Measurements from ENCODE around the gene DENND1A.

DENND1A gene

DNA sequence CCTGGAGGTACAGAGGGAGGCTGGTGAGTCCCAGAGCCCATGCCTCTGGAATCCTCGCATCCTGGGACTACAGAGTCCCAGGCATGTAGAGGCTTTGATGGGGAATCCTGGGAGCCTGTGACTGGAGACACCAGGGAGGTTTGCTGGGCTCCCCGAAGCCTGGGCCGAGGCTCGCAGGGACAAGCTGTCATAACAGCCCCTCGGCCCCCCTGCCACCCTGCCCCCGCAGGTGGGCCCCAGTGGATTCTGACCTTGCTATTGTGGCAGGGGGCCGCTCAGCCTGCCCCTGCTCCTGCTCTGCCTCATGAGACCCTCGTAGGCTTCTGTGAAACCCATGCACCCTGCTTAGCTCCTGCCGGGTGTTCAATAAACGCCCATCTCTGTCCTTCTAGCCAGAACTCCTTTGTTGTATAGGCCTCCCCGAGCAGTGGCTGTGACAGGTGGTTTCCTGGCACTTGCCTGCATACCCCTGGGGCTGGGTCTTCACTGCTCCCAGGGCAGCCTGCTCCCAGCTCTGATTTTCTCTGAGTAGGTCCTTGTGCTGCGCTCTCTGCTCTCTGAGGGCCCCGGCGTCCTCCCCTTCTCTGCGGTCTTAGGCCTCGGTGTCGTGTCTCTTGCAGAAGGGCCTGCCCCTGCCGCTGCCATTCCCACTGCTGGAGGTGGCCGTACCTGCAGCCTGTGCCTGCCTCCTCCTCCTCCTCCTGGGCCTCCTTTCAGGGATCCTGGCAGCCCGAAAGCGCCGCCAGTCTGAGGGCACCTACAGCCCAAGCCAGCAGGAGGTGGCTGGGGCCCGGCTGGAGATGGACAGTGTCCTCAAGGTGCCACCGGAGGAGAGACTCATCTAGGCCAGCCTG is 553.5 kb downstream of the DENND1A start:
- ChIA-PET POLR2A (interaction anchor here (0.8 to 1.5 kb wide), 4 partner anchors 14 to 21 kb away, joined by 3 to 4 read pairs (median 3); no protein-coding TSS in a partner anchor), CTCF (interaction anchor here (0.7 to 1.3 kb wide), 2 partner anchors 23 to 1000 kb away, joined by 3 read pairs; no protein-coding TSS in a partner anchor)
- no peak for TF ChIP-seq ELF4 (IDR thresholded peaks at IDR 0.05)
- no peak for TF ChIP-seq L3MBTL2 (conservative IDR thresholded peaks at IDR 0.05)
- no peak for TF ChIP-seq FOXA1 (IDR thresholded peaks at IDR 0.05)
- TF ChIP-seq TARDBP (IDR thresholded peaks at IDR 0.05) = no peak
- no peak for TF ChIP-seq FOXK2 (IDR thresholded peaks at IDR 0.05)
- TF ChIP-seq SUZ12 (IDR thresholded peaks at IDR 0.05) = no peak
- no peak for TF ChIP-seq BHLHE40 (IDR thresholded peaks at IDR 0.05; ENCODE audit: borderline replicate concordance)
- no peak for TF ChIP-seq SP1 (IDR thresholded peaks at IDR 0.05)
- no peak for TF ChIP-seq HDGF (IDR thresholded peaks at IDR 0.05; ENCODE audit: borderline replicate concordance)
- TF ChIP-seq NFRKB (IDR thresholded peaks at IDR 0.05) = no peak
- no peak for TF ChIP-seq LEF1 (IDR thresholded peaks at IDR 0.05; ENCODE audit: borderline replicate concordance)
- TF ChIP-seq CTBP1 (IDR thresholded peaks at IDR 0.05; ENCODE audit: borderline replicate concordance) = no peak
- TF ChIP-seq ARNT (IDR thresholded peaks at IDR 0.05) = no peak
- TF ChIP-seq FOXM1 (IDR thresholded peaks at IDR 0.05; ENCODE audit: borderline replicate concordance) = no peak
- TF ChIP-seq ZNF384 (IDR thresholded peaks at IDR 0.05) = no peak
- TF ChIP-seq, protein P1, sequence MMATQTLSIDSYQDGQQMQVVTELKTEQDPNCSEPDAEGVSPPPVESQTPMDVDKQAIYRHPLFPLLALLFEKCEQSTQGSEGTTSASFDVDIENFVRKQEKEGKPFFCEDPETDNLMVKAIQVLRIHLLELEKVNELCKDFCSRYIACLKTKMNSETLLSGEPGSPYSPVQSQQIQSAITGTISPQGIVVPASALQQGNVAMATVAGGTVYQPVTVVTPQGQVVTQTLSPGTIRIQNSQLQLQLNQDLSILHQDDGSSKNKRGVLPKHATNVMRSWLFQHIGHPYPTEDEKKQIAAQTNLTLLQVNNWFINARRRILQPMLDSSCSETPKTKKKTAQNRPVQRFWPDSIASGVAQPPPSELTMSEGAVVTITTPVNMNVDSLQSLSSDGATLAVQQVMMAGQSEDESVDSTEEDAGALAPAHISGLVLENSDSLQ (IDR thresholded peaks at IDR 0.05) = no peak
- DNase-seq (ENCODE audit: extremely low spot score) = no peak

DNA sequence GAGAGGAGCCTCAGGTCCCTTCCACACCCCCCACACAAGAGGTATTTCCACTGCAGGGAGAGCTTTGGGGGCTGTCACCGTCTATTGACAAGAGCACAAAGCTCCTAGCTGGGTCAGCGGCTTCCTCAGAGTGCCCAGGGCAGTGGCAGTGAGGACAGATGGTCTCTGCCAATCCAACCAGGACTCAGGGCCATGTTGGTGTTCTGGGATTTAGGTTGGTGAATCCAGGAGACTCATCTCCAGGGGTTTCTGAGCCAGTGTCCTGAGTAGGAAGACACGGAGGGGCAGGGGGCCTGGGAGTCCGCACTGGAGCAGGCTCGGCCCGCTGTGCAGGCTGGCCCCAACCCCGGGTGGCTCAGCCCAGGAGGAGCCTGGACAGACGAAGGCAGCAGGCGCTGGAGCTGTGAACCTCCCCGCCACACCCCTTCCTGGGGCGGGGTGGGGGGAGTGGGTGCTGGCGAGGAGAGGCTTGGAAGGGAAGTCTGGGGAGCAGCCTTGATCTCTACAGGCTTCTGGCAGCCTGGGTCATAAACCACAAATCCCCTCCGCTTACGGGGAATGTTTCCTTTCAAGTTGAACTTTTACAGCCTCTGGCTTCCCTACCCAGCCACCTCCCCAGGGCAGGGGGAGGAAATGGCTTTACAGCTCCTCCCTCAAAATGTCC is 554.3 kb downstream of the DENND1A start:
- ChIA-PET POLR2A (interaction anchor here (0.8 to 1.0 kb wide), 3 partner anchors 13 to 20 kb away, joined by 3 to 4 read pairs (median 3); no protein-coding TSS in a partner anchor), CTCF (no interaction called here)
- peak; percentile 23 for DNase-seq (ENCODE audit: extremely low spot score)
- TF ChIP-seq HDGF (IDR thresholded peaks at IDR 0.05; ENCODE audit: borderline replicate concordance) (no peak), BHLHE40 (IDR thresholded peaks at IDR 0.05; ENCODE audit: borderline replicate concordance) (no peak), TARDBP (IDR thresholded peaks at IDR 0.05) (no peak), FOXK2 (IDR thresholded peaks at IDR 0.05) (no peak), ELF4 (IDR thresholded peaks at IDR 0.05) (no peak), FOXA1 (IDR thresholded peaks at IDR 0.05) (no peak), ZNF384 (IDR thresholded peaks at IDR 0.05) (no peak), CTBP1 (IDR thresholded peaks at IDR 0.05; ENCODE audit: borderline replicate concordance) (no peak), LEF1 (IDR thresholded peaks at IDR 0.05; ENCODE audit: borderline replicate concordance) (no peak), FOXM1 (IDR thresholded peaks at IDR 0.05; ENCODE audit: borderline replicate concordance) (no peak)

DNA sequence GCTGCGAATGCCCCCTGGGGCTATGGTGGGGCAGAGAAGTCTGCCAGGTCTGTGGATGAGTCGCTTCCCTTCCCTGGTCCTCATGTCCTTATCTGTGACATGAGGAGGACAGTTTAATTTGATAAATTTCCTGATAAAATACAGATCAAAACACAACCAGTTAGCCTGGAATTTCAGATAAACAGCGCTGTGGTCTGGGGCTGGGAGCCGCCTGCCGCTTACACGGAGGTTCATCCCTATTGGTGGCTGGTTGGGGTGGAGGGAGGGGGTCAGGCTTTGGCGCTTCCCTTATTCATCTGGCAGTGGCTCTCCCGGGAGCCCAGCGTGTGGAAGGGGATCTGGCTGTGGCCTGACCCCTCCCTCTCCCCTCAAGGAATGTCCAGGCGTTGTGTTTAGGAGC is 556.0 kb downstream of the DENND1A start:
- TF ChIP-seq BHLHE40 (IDR thresholded peaks at IDR 0.05; ENCODE audit: borderline replicate concordance) = no peak
- no peak for TF ChIP-seq FOXK2 (IDR thresholded peaks at IDR 0.05)
- no peak for TF ChIP-seq NFRKB (IDR thresholded peaks at IDR 0.05)
- no peak for TF ChIP-seq ELF4 (IDR thresholded peaks at IDR 0.05)
- TF ChIP-seq, protein P1 (IDR thresholded peaks at IDR 0.05) = no peak
- no peak for TF ChIP-seq HDGF (IDR thresholded peaks at IDR 0.05; ENCODE audit: borderline replicate concordance)
- no peak for TF ChIP-seq SUZ12 (IDR thresholded peaks at IDR 0.05)
- no peak for TF ChIP-seq ZNF384 (IDR thresholded peaks at IDR 0.05)
- ChIA-PET POLR2A (no interaction called here), CTCF (interaction anchor here (1.2 kb wide), 1 partner anchor 19 kb away, joined by 4 read pairs; no protein-coding TSS in a partner anchor)
- no peak for DNase-seq (ENCODE audit: extremely low spot score)

DNA sequence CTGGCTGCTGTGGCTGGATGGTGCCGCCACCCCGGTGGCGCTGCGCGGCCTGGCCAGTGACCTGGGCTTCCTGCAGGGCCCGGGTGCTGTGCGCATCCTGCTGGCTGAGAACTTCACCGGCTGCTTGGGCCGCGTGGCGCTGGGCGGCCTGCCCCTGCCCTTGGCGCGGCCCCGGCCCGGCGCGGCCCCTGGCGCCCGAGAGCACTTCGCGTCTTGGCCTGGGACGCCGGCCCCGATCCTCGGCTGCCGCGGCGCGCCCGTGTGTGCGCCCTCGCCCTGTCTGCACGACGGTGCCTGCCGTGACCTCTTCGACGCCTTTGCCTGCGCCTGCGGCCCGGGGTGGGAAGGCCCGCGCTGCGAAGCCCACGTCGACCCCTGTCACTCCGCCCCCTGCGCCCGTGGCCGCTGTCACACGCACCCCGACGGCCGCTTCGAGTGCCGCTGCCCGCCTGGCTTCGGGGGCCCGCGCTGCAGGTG is 556.4 kb downstream of the DENND1A start:
- POLR2A ChIA-PET = no interaction called here
- CTCF ChIA-PET = interaction anchor here (1.2 kb wide), 1 partner anchor 19 kb away, joined by 4 read pairs; no protein-coding TSS in a partner anchor
- DNase-seq (ENCODE audit: extremely low spot score) = no peak
- no peak for TF ChIP-seq HDGF (IDR thresholded peaks at IDR 0.05; ENCODE audit: borderline replicate concordance)
- TF ChIP-seq, protein P1 (IDR thresholded peaks at IDR 0.05) = no peak
- TF ChIP-seq TARDBP (IDR thresholded peaks at IDR 0.05) = no peak
- no peak for TF ChIP-seq ZNF384 (IDR thresholded peaks at IDR 0.05)
- no peak for TF ChIP-seq SUZ12 (IDR thresholded peaks at IDR 0.05)
- no peak for TF ChIP-seq BHLHE40 (IDR thresholded peaks at IDR 0.05; ENCODE audit: borderline replicate concordance)
- TF ChIP-seq FOXK2 (IDR thresholded peaks at IDR 0.05) = no peak
- no peak for TF ChIP-seq CTBP1 (IDR thresholded peaks at IDR 0.05; ENCODE audit: borderline replicate concordance)
- no peak for TF ChIP-seq NFRKB (IDR thresholded peaks at IDR 0.05)
- TF ChIP-seq ELF4 (IDR thresholded peaks at IDR 0.05) = no peak
- no peak for TF ChIP-seq SP1 (IDR thresholded peaks at IDR 0.05)
- TF ChIP-seq FOXM1 (IDR thresholded peaks at IDR 0.05; ENCODE audit: borderline replicate concordance) = no peak

DNA sequence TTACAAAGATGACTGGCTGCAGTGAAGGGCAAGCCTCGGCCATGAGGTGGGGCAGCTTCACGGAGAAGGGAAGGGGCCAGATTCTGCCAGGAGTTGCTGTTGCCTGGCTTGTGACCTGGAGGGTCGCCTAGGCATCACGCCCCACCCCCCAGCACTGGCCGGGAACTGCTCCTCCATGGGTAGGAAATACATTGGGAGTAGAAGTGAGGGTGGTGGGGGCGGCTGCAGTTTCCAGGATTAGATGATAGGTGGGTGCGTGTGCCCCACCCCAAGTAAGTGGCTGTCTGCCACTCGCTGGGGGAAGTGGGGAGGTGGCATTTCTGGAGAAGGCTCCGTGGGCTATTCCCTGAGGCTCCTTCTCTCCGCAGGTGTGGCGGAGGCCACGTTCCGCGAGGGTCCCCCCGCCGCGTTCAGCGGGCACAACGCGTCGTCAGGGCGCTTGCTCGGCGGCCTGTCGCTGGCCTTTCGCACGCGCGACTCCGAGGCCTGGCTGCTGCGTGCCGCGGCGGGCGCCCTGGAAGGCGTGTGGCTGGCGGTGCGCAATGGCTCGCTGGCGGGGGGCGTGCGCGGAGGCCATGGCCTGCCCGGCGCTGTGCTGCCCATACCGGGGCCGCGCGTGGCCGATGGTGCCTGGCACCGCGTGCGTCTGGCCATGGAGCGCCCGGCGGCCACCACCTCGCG is 557.0 kb downstream of the DENND1A start:
- ChIA-PET POLR2A (no interaction called here), CTCF (no interaction called here)
- TF ChIP-seq BHLHE40 (IDR thresholded peaks at IDR 0.05; ENCODE audit: borderline replicate concordance) (no peak), LEF1 (IDR thresholded peaks at IDR 0.05; ENCODE audit: borderline replicate concordance) (no peak), FOXA1 (IDR thresholded peaks at IDR 0.05) (no peak)
- no peak for DNase-seq (ENCODE audit: extremely low spot score)

Measured in HEK293T (cell line).